Neuronal stem cell (in vitro differentiated cells): ENCODE measurements around the gene PRAMEF11.
A peak's percentile ranks its signal among the peaks of the same experiment; 100 is the strongest.

ENCODE experiments used
- DNase-seq: peaks from one replicate; pipeline ENCODE4 v3.0.0-alpha.2; 2013; ENCODE audit warnings: low spot score
- H2AFZ ChIP-seq: one replicate; pipeline ENCODE4 v1.6.1; 2013; ENCODE audit warnings: mild to moderate bottlenecking, low read length, inconsistent platforms
- H2AK5ac ChIP-seq: 2 replicates; pipeline ENCODE4 v1.6.1; 2013; ENCODE audit warnings: low read depth, mild to moderate bottlenecking, inconsistent platforms, low read length, moderate library complexity, mixed read lengths
- H2BK120ac ChIP-seq: 2 replicates; pipeline ENCODE4 v1.6.1; 2013; ENCODE audit warnings: low read depth, mild to moderate bottlenecking, inconsistent platforms, low read length, moderate library complexity, mixed read lengths
- H2BK12ac ChIP-seq: one replicate; pipeline ENCODE4 v1.6.1; 2013; ENCODE audit warnings: low read length, inconsistent platforms
- H2BK15ac ChIP-seq: 2 replicates; pipeline ENCODE4 v1.6.1; 2013; ENCODE audit warnings: mild to moderate bottlenecking, low read length, inconsistent platforms, mixed read lengths
- H2BK5ac ChIP-seq: one replicate; pipeline ENCODE4 v1.6.1; 2013; ENCODE audit warnings: inconsistent platforms, mild to moderate bottlenecking, low read length, moderate library complexity
- H3K14ac ChIP-seq: one replicate; pipeline ENCODE4 v1.6.1; 2013; ENCODE audit warnings: low read length, inconsistent platforms
- H3K18ac ChIP-seq: 2 replicates; pipeline ENCODE4 v1.6.1; 2013; ENCODE audit warnings: low read length, inconsistent platforms
- H3K23ac ChIP-seq: 2 replicates; pipeline ENCODE4 v1.6.1; 2013; ENCODE audit warnings: low read depth, mild to moderate bottlenecking, mixed read lengths, low read length, inconsistent platforms; ENCODE audit not compliant: poor library complexity
- H3K27ac ChIP-seq: replicated peaks from 3 replicates; pipeline ENCODE4 v1.5.1; 2013; ENCODE audit warnings: low read length, inconsistent platforms
- H3K27me3 ChIP-seq, 3 experiments: 2 replicates each; pipeline ENCODE4 v1.6.1; 2013; ENCODE audit warnings: low read length in 3 of 3, mild to moderate bottlenecking in 2 of 3, inconsistent platforms in 1 of 3, low read depth in 1 of 3, mixed read lengths in 1 of 3, moderate library complexity in 1 of 3; ENCODE audit not compliant: control insufficient read depth in 3 of 3, insufficient read depth in 3 of 3
- H3K36me3 ChIP-seq, 2 donors: replicated peaks in 1 of 2; 2 replicates each; pipeline ENCODE4 v1.6.1; 2013; ENCODE audit warnings: low read length in 2 of 2; ENCODE audit not compliant: control insufficient read depth in 2 of 2, insufficient read depth in 2 of 2
- H3K4ac ChIP-seq: 2 replicates; pipeline ENCODE4 v1.6.1; 2013; ENCODE audit warnings: inconsistent platforms, mild to moderate bottlenecking, low read length, moderate library complexity
- H3K4me1 ChIP-seq, 2 donors: 1 replicate in 1 of 2; 2 replicates in 1 of 2; pipeline ENCODE4 v1.6.1; 2013; ENCODE audit warnings: low read length in 2 of 2, low read depth in 1 of 2; ENCODE audit not compliant: control insufficient read depth in 2 of 2, insufficient read depth in 1 of 2
- H3K4me2 ChIP-seq: one replicate; pipeline ENCODE4 v1.6.1; 2013; ENCODE audit warnings: mild to moderate bottlenecking, low read length, inconsistent platforms; ENCODE audit not compliant: insufficient read depth, poor library complexity, severe bottlenecking
- H3K4me3 ChIP-seq, 2 donors: 2 replicates each; pipeline ENCODE4 v1.5.1; 2013; ENCODE audit warnings: low read length in 2 of 2, mild to moderate bottlenecking in 2 of 2, inconsistent platforms in 1 of 2, moderate library complexity in 1 of 2
- H3K79me1 ChIP-seq: one replicate; pipeline ENCODE4 v1.6.1; 2013; ENCODE audit warnings: low read depth, mild to moderate bottlenecking, inconsistent platforms, low read length, moderate library complexity
- H3K9ac ChIP-seq: one replicate; pipeline ENCODE4 v1.6.1; 2013; ENCODE audit warnings: mild to moderate bottlenecking, low read depth, low read length, inconsistent platforms; ENCODE audit not compliant: poor library complexity
- H3K9me3 ChIP-seq, 2 donors: replicated peaks in 1 of 2; 2 replicates each; pipeline versions ENCODE3 to v1.6.1; 2013; ENCODE audit warnings: low read length in 2 of 2, mild to moderate bottlenecking in 2 of 2, inconsistent platforms in 1 of 2, low read depth in 1 of 2, mixed read lengths in 1 of 2, moderate library complexity in 1 of 2; ENCODE audit not compliant: control insufficient read depth in 2 of 2, insufficient read depth in 1 of 2
- H4K8ac ChIP-seq: one replicate; pipeline ENCODE4 v1.6.1; 2013; ENCODE audit warnings: low read depth, mild to moderate bottlenecking, inconsistent platforms, low read length, moderate library complexity
- H4K91ac ChIP-seq: one replicate; pipeline ENCODE4 v1.6.1; 2013; ENCODE audit warnings: low read length, low read depth, mild to moderate bottlenecking, inconsistent platforms; ENCODE audit not compliant: poor library complexity
- WGBS, 2 donors: extraction: QIAGEN DNeasy Blood & Tissue Kit; methylation state at CpG; one replicate each; pipeline ENCODE4 v1.1.7; 2013; ENCODE audit warnings: missing lambda C conversion rate in 2 of 2, mixed read lengths in 1 of 2; ENCODE audit not compliant: insufficient read length in 2 of 2, insufficient replicate concordance in 1 of 2; ENCODE audit errors: extremely low coverage in 2 of 2; 5-methylcytosine and 5-hydroxymethylcytosine counted together

Gene PRAMEF11

GRCh38 chr1:12775443-12775842 lies 55.8 kb downstream of the PRAMEF11 start:
- Histone ChIP-seq H3K23ac (no peak overlapping the region), H4K91ac (no peak overlapping the region), H3K27ac (no peak overlapping the region), H2BK5ac (peak overlapping the region; percentile 59), H3K36me3 (no peaks in the 10 kb centered on the region), H2BK15ac (no peak overlapping the region), H3K27me3 (peaks cover 0 to 40% (median 4%) of the 10 kb centered on the region in 3 experiments), H3K9me3 (no peaks in the 10 kb centered on the region), H3K9ac (no peak overlapping the region), H3K4me2 (no peak overlapping the region), H2AFZ (no peak overlapping the region), H3K4me3 (no peak overlapping the region), H2BK120ac (no peak overlapping the region), H3K14ac (no peak overlapping the region), H3K79me1 (peaks cover 2% of the 10 kb centered on the region), H3K4ac (no peak overlapping the region), H4K8ac (no peak overlapping the region), H3K18ac (no peak overlapping the region), H2BK12ac (no peak overlapping the region), H2AK5ac (no peak overlapping the region), H3K4me1 (no peaks in the 10 kb centered on the region)
- DNase-seq = no peak
- no CpG with 5 or more reads among the region's 8 CpGs for WGBS, 2 donors

DNA sequence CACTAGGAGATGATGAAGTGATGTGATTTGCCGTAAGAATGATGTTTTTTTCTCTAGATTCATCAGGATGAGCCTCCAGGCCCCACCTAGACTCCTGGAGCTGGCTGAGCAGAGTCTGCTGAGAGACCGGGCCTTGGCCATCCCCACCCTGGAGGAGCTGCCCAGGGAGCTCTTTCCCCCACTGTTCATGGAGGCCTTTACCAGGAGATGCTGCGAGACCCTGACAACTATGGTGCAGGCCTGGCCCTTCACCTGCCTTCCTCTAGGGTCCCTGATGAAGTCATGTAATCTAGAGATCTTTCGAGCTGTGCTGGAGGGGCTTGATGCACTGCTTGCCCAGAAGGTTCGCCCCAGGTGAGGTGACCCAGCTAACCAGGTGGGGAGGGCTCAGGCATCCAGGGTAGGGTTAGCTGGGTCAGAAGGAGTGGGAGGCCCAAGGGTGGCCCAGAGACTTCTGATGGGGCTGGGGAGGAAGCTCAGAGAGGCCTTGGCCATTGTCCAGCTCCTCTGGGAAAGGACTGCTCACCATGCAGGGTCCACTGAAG lies 56.3 kb downstream of the PRAMEF11 start:
- H3K79me1 ChIP-seq = peaks cover 2% of the 10 kb centered on the region
- no peak overlapping the region for H3K4me3 ChIP-seq
- no peaks in the 10 kb centered on the region for H3K36me3 ChIP-seq
- H2AFZ ChIP-seq = no peak overlapping the region
- peak overlapping the region; percentile 59 for H2BK5ac ChIP-seq
- H3K4me1 ChIP-seq = no peaks in the 10 kb centered on the region
- no CpG with 5 or more reads among the region's 5 CpGs for WGBS, 2 donors
- H3K9me3 ChIP-seq = no peaks in the 10 kb centered on the region
- no peak overlapping the region for H4K91ac ChIP-seq
- no peak overlapping the region for H2AK5ac ChIP-seq
- H2BK15ac ChIP-seq = no peak overlapping the region
- H3K18ac ChIP-seq = peak overlapping the region; percentile 32
- H3K9ac ChIP-seq = no peak overlapping the region
- no peak overlapping the region for H2BK120ac ChIP-seq
- no peak overlapping the region for H3K4ac ChIP-seq
- no peak overlapping the region for H3K27ac ChIP-seq
- H4K8ac ChIP-seq = no peak overlapping the region
- no peak overlapping the region for H3K14ac ChIP-seq
- H3K4me2 ChIP-seq = no peak overlapping the region
- DNase-seq = no peak
- H2BK12ac ChIP-seq = no peak overlapping the region
- peaks cover 0 to 43% (median 4%) of the 10 kb centered on the region in 3 experiments for H3K27me3 ChIP-seq
- no peak overlapping the region for H3K23ac ChIP-seq
